Body of pancreas (tissue), 4 donors: Measurements from ENCODE around the gene POU4F3.

Experiments
- POLR2A ChIP-seq, 3 donors: fragments of 450-650 bp; IDR thresholded peaks; one replicate each; pipeline ENCODE4 v1.6.1; 2016; ENCODE audit warnings: antibody characterized with exemption in 3 of 3, mild to moderate bottlenecking in 2 of 3
- TF ChIP-seq, protein P1 (sequence below), 7 experiments: fragments of 450-650 bp in 4 of 7; fragments of 200-600 bp in 3 of 7; sonication (generic) in 3 of 7; IDR thresholded peaks; one replicate each; pipeline ENCODE4 v1.5.1; 2016 to 2019; ENCODE audit warnings: antibody characterized with exemption in 7 of 7

DNA sequence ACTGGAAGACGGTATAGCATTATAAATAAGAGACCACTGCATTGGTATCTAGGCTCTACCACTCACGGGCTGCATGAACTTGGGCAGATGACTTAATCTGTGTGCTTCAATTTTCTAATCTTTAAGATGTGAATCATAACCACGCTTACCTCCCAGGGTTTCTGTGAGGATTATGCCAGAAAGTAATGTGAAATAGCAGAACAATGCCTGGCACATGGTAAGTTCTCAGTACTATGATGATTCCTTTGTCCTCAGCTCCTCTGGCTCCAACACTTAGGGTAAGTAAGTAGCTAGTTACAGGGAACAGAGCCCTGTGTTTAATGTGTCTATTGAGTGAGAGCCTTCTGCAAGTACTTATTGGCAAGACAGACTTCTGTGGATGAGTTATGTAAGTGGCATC, 31.1 kb downstream of the POU4F3 start:
- TF ChIP-seq, protein P1, sequence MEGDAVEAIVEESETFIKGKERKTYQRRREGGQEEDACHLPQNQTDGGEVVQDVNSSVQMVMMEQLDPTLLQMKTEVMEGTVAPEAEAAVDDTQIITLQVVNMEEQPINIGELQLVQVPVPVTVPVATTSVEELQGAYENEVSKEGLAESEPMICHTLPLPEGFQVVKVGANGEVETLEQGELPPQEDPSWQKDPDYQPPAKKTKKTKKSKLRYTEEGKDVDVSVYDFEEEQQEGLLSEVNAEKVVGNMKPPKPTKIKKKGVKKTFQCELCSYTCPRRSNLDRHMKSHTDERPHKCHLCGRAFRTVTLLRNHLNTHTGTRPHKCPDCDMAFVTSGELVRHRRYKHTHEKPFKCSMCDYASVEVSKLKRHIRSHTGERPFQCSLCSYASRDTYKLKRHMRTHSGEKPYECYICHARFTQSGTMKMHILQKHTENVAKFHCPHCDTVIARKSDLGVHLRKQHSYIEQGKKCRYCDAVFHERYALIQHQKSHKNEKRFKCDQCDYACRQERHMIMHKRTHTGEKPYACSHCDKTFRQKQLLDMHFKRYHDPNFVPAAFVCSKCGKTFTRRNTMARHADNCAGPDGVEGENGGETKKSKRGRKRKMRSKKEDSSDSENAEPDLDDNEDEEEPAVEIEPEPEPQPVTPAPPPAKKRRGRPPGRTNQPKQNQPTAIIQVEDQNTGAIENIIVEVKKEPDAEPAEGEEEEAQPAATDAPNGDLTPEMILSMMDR (IDR thresholded peaks at IDR 0.05), result no peak
- TF ChIP-seq POLR2A (IDR thresholded peaks at IDR 0.05), result no peak
